Breast epithelium (tissue), 3 donors: ENCODE data around the gene CD163L1.

Experiments
- POLR2A ChIP-seq: fragments of 450-650 bp; IDR thresholded peaks from one replicate; pipeline ENCODE4 v1.6.1; 2016; ENCODE audit warnings: antibody characterized with exemption, mild to moderate bottlenecking, moderate library complexity
- TF ChIP-seq, protein P1 (sequence below), 3 donors: fragments of 450-650 bp; IDR thresholded peaks; one replicate each; pipeline ENCODE4 v1.5.1; 2016 to 2017; ENCODE audit warnings: antibody characterized with exemption in 3 of 3, mild to moderate bottlenecking in 3 of 3, moderate library complexity in 3 of 3

DNA sequence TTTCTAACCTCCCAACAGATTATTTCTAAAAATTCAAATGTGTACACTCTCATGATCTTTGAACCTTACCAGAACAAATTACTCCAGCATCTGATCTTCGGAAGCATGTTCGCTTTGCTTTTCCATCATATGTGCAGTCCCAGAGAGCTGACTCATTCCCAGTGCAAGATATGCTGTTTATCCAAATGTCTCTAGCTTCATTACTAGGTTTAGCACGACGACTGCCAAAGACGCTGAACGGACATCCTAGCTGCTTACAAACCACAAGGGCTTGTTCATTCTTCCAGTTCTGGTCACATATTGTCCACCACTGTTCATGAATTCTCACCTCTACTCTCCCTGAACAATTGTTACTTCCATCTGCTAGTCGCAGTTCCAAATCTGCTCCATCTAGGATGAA is 40.5 kb downstream of the CD163L1 start:
- TF ChIP-seq POLR2A: no peak
- TF ChIP-seq, protein P1, sequence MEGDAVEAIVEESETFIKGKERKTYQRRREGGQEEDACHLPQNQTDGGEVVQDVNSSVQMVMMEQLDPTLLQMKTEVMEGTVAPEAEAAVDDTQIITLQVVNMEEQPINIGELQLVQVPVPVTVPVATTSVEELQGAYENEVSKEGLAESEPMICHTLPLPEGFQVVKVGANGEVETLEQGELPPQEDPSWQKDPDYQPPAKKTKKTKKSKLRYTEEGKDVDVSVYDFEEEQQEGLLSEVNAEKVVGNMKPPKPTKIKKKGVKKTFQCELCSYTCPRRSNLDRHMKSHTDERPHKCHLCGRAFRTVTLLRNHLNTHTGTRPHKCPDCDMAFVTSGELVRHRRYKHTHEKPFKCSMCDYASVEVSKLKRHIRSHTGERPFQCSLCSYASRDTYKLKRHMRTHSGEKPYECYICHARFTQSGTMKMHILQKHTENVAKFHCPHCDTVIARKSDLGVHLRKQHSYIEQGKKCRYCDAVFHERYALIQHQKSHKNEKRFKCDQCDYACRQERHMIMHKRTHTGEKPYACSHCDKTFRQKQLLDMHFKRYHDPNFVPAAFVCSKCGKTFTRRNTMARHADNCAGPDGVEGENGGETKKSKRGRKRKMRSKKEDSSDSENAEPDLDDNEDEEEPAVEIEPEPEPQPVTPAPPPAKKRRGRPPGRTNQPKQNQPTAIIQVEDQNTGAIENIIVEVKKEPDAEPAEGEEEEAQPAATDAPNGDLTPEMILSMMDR (IDR thresholded peaks at IDR 0.05): no peak
